GM12891 (cell line): ENCODE data around the gene GPR84.

Source experiments
- POU2F2 ChIP-seq: IDR thresholded peaks from 2 replicates; pipeline ENCODE4 v1.6.1; 2011; ENCODE audit warnings: low read depth, mild to moderate bottlenecking, control low read depth, low read length, moderate library complexity
- TAF1 ChIP-seq: IDR thresholded peaks from 2 replicates; pipeline ENCODE4 v1.6.1; 2011; ENCODE audit warnings: low read depth, low read length, control low read depth

DNA sequence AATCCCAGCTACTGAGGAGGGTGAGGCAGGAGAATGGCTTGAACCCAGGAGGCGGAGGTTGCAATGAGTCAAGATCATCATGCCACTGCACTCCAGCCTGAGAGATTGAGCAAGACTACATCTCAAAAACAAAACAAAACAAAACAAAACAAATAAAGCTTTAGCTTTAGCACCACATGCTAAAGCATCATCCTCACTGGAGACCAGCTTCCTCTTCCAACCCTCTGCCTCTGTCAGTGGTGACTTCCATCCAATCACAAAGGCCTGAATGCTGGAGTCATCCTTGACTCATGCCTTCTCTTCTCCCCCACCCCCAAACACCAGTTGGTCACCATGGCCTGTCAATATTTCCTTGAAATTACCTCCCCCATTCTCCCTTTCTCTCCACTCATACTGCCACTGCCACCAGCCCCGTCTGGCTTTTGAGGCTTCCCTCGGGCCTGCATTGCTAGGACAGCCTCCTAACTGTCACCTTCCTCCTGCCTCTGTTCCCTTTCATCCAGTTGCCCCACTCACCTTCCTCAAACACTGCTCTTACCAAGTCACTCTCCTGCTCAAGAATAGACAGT is 18.8 kb upstream of the GPR84 start:
- TF ChIP-seq POU2F2 (no peak), TAF1 (no peak)
